B cell (primary cell): ENCODE results near the gene METTL8. TPM values are rescaled to one million over a fixed set of nuclear protein-coding genes. Genes with fewer than 3 reads are reported as not detected.

ENCODE experiments used
- ATAC-seq: fragments of 200-7000 bp; cut with Tn5 transposase; one replicate; pipeline ENCODE4 v1.10.0; 2021; ENCODE audit warnings: low read depth, mild to moderate bottlenecking, moderate number of reproducible peaks, moderate library complexity
- CTCF ChIA-PET: fragments of 350-600 bp; sonication (Branson Sonifier 250); formaldehyde crosslinking; loops from one replicate; lab custom pipeline; 2021; ENCODE audit warnings: antibody characterized with exemption, inconsistent platforms; lab: Charles Lee
- POLR2A ChIA-PET: fragments of 350-600 bp; sonication (Branson Sonifier 250); formaldehyde crosslinking; loops from one replicate; lab custom pipeline; 2021; ENCODE audit warnings: antibody characterized with exemption; lab: Charles Lee
- DNase-seq: peaks from one replicate; pipeline ENCODE4 v3.0.0; 2013
- H2AFZ ChIP-seq: 2 replicates; pipeline ENCODE4 v1.6.1; 2012; ENCODE audit warnings: mild to moderate bottlenecking, low read depth, low read length; ENCODE audit not compliant: insufficient read depth, poor library complexity, severe bottlenecking
- H3K27ac ChIP-seq, 2 donors: 1 replicate in 1 of 2; 2 replicates in 1 of 2; pipeline ENCODE4 v1.5.1; 2012 to 2013; ENCODE audit warnings: low read length in 2 of 2, mild to moderate bottlenecking in 2 of 2, moderate library complexity in 1 of 2
- H3K27me3 ChIP-seq, 4 experiments: fragments of 200-600 bp in 1 of 4; sonication (generic) in 1 of 4; replicated peaks in 1 of 4; 1 replicate in 2 of 4; 2 replicates in 2 of 4; pipeline versions ENCODE4 v1.6.1 to v1.7.0; 2013 to 2016; ENCODE audit warnings: low read length in 3 of 4, mild to moderate bottlenecking in 2 of 4, mixed read lengths in 1 of 4, moderate library complexity in 1 of 4; ENCODE audit not compliant: insufficient read depth in 4 of 4, control insufficient read depth in 3 of 4; ENCODE audit errors: control extremely low read depth in 1 of 4
- H3K36me3 ChIP-seq, 2 experiments: replicated peaks in 1 of 2; 1 replicate in 1 of 2; 2 replicates in 1 of 2; pipeline versions ENCODE4 v1.6.1 to v1.7.1; 2013; ENCODE audit warnings: low read length in 1 of 2; ENCODE audit not compliant: insufficient read depth in 2 of 2, control insufficient read depth in 1 of 2; ENCODE audit errors: control extremely low read depth in 1 of 2, extremely low read depth in 1 of 2
- H3K4me1 ChIP-seq, 2 donors: fragments of 200-600 bp in 1 of 2; sonication (generic) in 1 of 2; 1 replicate in 1 of 2; 2 replicates in 1 of 2; pipeline versions ENCODE4 v1.5.1 to v1.6.1; 2013 to 2017; ENCODE audit warnings: low read length in 2 of 2; ENCODE audit not compliant: control insufficient read depth in 2 of 2, insufficient read depth in 2 of 2
- H3K4me2 ChIP-seq: replicated peaks from 2 replicates; pipeline ENCODE3; 2012; ENCODE audit warnings: mild to moderate bottlenecking, low read depth, low read length; ENCODE audit not compliant: poor library complexity, severe bottlenecking
- H3K4me3 ChIP-seq, 5 experiments: fragments of 200-600 bp in 1 of 5; sonication (generic) in 1 of 5; 1 replicate in 3 of 5; 2 replicates in 2 of 5; pipeline versions ENCODE4 v1.5.1 to v1.7.0; 2011 to 2016; ENCODE audit warnings: low read length in 4 of 5, mild to moderate bottlenecking in 4 of 5, low read depth in 2 of 5, control low read depth in 1 of 5, moderate library complexity in 1 of 5; ENCODE audit not compliant: insufficient read depth in 1 of 5; ENCODE audit errors: control extremely low read depth in 1 of 5, extremely low read depth in 1 of 5
- H3K79me2 ChIP-seq: fragments of 200-600 bp; sonication (generic); one replicate; pipeline ENCODE4 v1.6.0; 2016; ENCODE audit warnings: low read length; ENCODE audit not compliant: control insufficient read depth, insufficient read depth
- H3K9ac ChIP-seq: fragments of 200-600 bp; sonication (generic); 2 replicates; pipeline ENCODE4 v1.6.1; 2017; ENCODE audit warnings: mild to moderate bottlenecking, low read length, moderate library complexity
- H3K9me3 ChIP-seq, 3 donors: one replicate each; pipeline versions ENCODE4 v1.6.1 to v1.7.1; 2013; ENCODE audit warnings: low read length in 2 of 3; ENCODE audit not compliant: control insufficient read depth in 2 of 3, insufficient read depth in 1 of 3; ENCODE audit errors: control extremely low read depth in 1 of 3
- H4K20me1 ChIP-seq: 2 replicates; pipeline ENCODE4 v1.6.0; 2012; ENCODE audit warnings: mild to moderate bottlenecking, low read length; ENCODE audit not compliant: insufficient read depth, control insufficient read depth, poor library complexity, severe bottlenecking
- H3K27ac Mint-ChIP-seq: one replicate; pipeline ENCODE4 v1.8.0; 2021; ENCODE audit warnings: mixed read lengths
- H3K27me3 Mint-ChIP-seq: one replicate; pipeline ENCODE4 v1.8.0; 2021; ENCODE audit warnings: mixed read lengths
- H3K4me1 Mint-ChIP-seq: one replicate; pipeline ENCODE4 v1.8.0; 2021; ENCODE audit warnings: mixed read lengths
- H3K4me3 Mint-ChIP-seq: one replicate; pipeline ENCODE4 v1.8.0; 2021; ENCODE audit warnings: mixed read lengths
- H3K9me3 Mint-ChIP-seq: one replicate; pipeline ENCODE4 v1.8.0; 2022; ENCODE audit warnings: mixed read lengths; ENCODE audit not compliant: insufficient read depth
- CTCF ChIP-seq: fragments of 200-600 bp; IDR thresholded peaks from one replicate; pipeline ENCODE4 v1.8.0; 2022; ENCODE audit warnings: antibody characterized with exemption, mild to moderate bottlenecking
- EZH2 ChIP-seq: IDR thresholded peaks from 2 replicates; pipeline ENCODE4 v1.6.1; 2012; ENCODE audit warnings: borderline replicate concordance, low read depth, mild to moderate bottlenecking, moderate library complexity, low read length; ENCODE audit not compliant: insufficient read depth, poor library complexity, severe bottlenecking
- WGBS: methylation state at CpG from one replicate; pipeline ENCODE4 v1.1.5; 2013; ENCODE audit warnings: missing lambda C conversion rate; ENCODE audit not compliant: insufficient coverage; 5-methylcytosine and 5-hydroxymethylcytosine counted together
- intact Hi-C: fragments of 100-400 bp; cut with micrococcal nuclease; formaldehyde crosslinking; loops from one replicate; pipeline ENCODE4 v1.10.0; 2022
- polyA plus RNA-seq: library from polyadenylated mRNA; depleted of rRNA; stranded (reverse); fragments of >200 nt; gene quantifications from 2 replicates; pipeline ENCODE4 v1.2.3, GENCODE V29; 2012
- total RNA-seq, 2 donors: library from RNA; stranded (reverse); fragments of 120-200 nt in 1 of 2; gene quantifications; 1 replicate in 1 of 2; 2 replicates in 1 of 2; pipeline versions ENCODE4 v1.2.3 to v1.2.4, GENCODE V29; 2013 to 2022

The METTL8 gene
- total and polyA plus RNA-seq, 2 donors (not counting 1 experiment from before 2014, with no cell fraction given) = 20.8 to 57.8 TPM

GRCh38 chr2:171320731-171321130 is 113.1 kb downstream of the METTL8 start:
- Mint-ChIP-seq H3K27ac (peak overlapping the region; percentile 91), H3K4me1 (peaks cover 81% of the 10 kb centered on the region), H3K4me3 (peak overlapping the region; percentile 80), H3K27me3 (no peaks in the 10 kb centered on the region), H3K9me3 (no peaks in the 10 kb centered on the region)
- Histone ChIP-seq H3K36me3 (no peaks in the 10 kb centered on the region), H3K4me3 (no peak overlapping the region), H4K20me1 (no peaks in the 10 kb centered on the region), H3K9me3 (no peaks in the 10 kb centered on the region), H3K27ac (peak overlapping the region; percentile 73 to 79), H3K27me3 (no peaks in the 10 kb centered on the region), H2AFZ (no peak overlapping the region), H3K4me1 (peaks cover 81 to 85% of the 10 kb centered on the region in 2 donors), H3K9ac (peak overlapping the region; percentile 0), H3K4me2 (peak overlapping the region; percentile 61), H3K79me2 (no peaks in the 10 kb centered on the region)
- DNase-seq (no peak), ATAC-seq (no peak)
- intact Hi-C loops = loop anchor here (5.0 to 10.0 kb wide), 3 partner anchors 112 to 346 kb away; partner anchors contain the start of genes DCAF17 and METTL8
- ChIA-PET CTCF (interaction anchor here (0.7 to 4.2 kb wide), 5 partner anchors 13 to 348 kb away, joined by 3 to 23 read pairs (median 3); partner anchors contain the start of genes DCAF17 and METTL8), POLR2A (interaction anchor here (0.6 kb wide), 1 partner anchor 42 kb away, joined by 4 read pairs; no protein-coding TSS in a partner anchor)
- TF ChIP-seq CTCF (no peak), EZH2 (no peak)

- Histone ChIP-seq H2AFZ (no peak overlapping the region), H3K36me3 (no peaks in the 10 kb centered on the region), H4K20me1 (no peaks in the 10 kb centered on the region), H3K4me1 (peaks cover 75 to 81% of the 10 kb centered on the region in 2 donors), H3K9me3 (no peaks in the 10 kb centered on the region), H3K9ac (peak overlapping the region; percentile 0), H3K27me3 (no peaks in the 10 kb centered on the region), H3K79me2 (no peaks in the 10 kb centered on the region), H3K4me3 (no peak overlapping the region), H3K4me2 (peak overlapping the region; percentile 61), H3K27ac (peak overlapping the region; percentile 73 to 79)
- no peak for TF ChIP-seq EZH2
- TF ChIP-seq CTCF = no peak
- no peaks in the 10 kb centered on the region for H3K27me3 Mint-ChIP-seq
- POLR2A ChIA-PET = interaction anchor here (1.2 kb wide), 1 partner anchor 159 kb away, joined by 3 read pairs; the partner anchor contains the start of gene TLK1
- intact Hi-C loops = loop anchor here (5.0 to 10.0 kb wide), 3 partner anchors 112 to 345 kb away; partner anchors contain the start of genes DCAF17 and METTL8
- H3K27ac Mint-ChIP-seq = peak overlapping the region; percentile 91
- peaks cover 77% of the 10 kb centered on the region for H3K4me1 Mint-ChIP-seq
- no peaks in the 10 kb centered on the region for H3K9me3 Mint-ChIP-seq
- ATAC-seq (no peak), DNase-seq (no peak)
- peak overlapping the region; percentile 80 for H3K4me3 Mint-ChIP-seq
- CTCF ChIA-PET = interaction anchor here (1.1 to 4.2 kb wide), 4 partner anchors 59 to 233 kb away, joined by 3 to 23 read pairs (median 4); partner anchors contain the start of genes DCAF17 and METTL8
- 100% methylated on average over 1 of the region's 5 CpGs for WGBS
Measured at GRCh38 chr2:171320208-171320621, 113.6 kb downstream of the METTL8 start.
